NCI-H2171 (cell line): ENCODE data around the gene RAG1.

ENCODE experiments used
- DNase-seq: peaks from one replicate; lab custom pipeline; 2025; lab: John Stamatoyannopoulos, UW

The RAG1 gene

DNA sequence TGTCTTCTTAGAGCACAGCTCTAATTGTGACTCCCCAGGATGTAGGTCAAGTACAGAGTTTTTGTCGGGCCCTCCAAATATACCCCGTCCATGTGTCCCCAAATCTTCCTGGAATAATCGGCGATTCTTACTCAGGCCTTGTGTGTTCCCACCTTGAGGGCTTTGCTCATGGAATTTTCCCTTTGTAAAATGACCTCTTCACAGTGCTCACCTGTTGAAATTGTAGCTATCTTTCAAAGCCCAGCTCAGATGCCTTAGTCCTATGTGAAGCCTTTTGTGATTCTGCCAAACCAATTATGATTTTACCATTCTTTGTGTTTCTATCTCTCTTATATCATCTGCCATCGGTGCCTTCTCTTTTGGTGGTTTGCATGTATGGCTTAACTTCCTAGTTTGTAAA lies 60.3 kb downstream of the RAG1 start:
- DNase-seq, result no peak

- DNase-seq, result no peak
Measured at GRCh38 chr11:36628765-36629244, 61.0 kb downstream of the RAG1 start.
